Pancreas (tissue), 10 donors: ENCODE results near the gene SCG3. TPM values are rescaled to one million over a fixed set of nuclear protein-coding genes. Genes with fewer than 3 reads are reported as not detected.

Experiments used
- ATAC-seq, 4 donors: fragments of 200-7000 bp; cut with Tn5 transposase; one replicate each; pipeline versions ENCODE4 v1.8.0 to v1.9.1; 2020; ENCODE audit warnings: mild to moderate bottlenecking in 4 of 4, moderate library complexity in 4 of 4
- DNase-seq, 6 donors: peaks; one replicate each; pipeline ENCODE4 v3.0.0-alpha.2; 2020
- FAIRE-seq: peaks from 2 replicates; lab custom pipeline; 2012; peaks lifted over from hg19 to GRCh38; lab: Jason Lieb, UNC
- H3K27ac ChIP-seq, 4 donors: fragments of 200-600 bp; sonication (generic); 1 replicate in 3 of 4; 2 replicates in 1 of 4; pipeline versions ENCODE4 v1.5.0 to v1.8.0; 2020
- H3K27me3 ChIP-seq, 4 donors: fragments of 200-600 bp; one replicate each; pipeline ENCODE4 v1.8.0; 2021
- H3K36me3 ChIP-seq, 3 donors: fragments of 200-600 bp; sonication (generic) in 1 of 3; one replicate each; pipeline versions ENCODE4 v1.5.0 to v1.8.0; 2020 to 2021
- H3K4me1 ChIP-seq, 3 donors: fragments of 200-600 bp; one replicate each; pipeline ENCODE4 v1.8.0; 2021
- H3K4me3 ChIP-seq, 4 donors: fragments of 200-600 bp; sonication (generic) in 2 of 4; one replicate each; pipeline versions ENCODE4 v1.5.0 to v1.8.0; 2020 to 2021
- H3K9me3 ChIP-seq, 4 donors: fragments of 200-600 bp; one replicate each; pipeline ENCODE4 v1.8.0; 2021
- WGBS, 2 donors: extraction: QIAGEN DNeasy Blood & Tissue Kit; methylation state at CpG; one replicate each; pipeline ENCODE4 v1.1.7; 2013; 5-methylcytosine and 5-hydroxymethylcytosine counted together
- intact Hi-C, 3 donors: fragments of 100-400 bp; cut with DNase I; formaldehyde crosslinking; loops; one replicate each; pipeline versions ENCODE4 v1.11.1 to v1.14.2; 2022
- polyA plus RNA-seq, 2 donors: library from polyadenylated mRNA; stranded (reverse); fragments of 200-250 nt; gene quantifications; one replicate each; pipeline ENCODE4 v1.2.3, GENCODE V29; 2013
- total RNA-seq, 6 donors: library from RNA; stranded (reverse); fragmentation: NEBNext Ultra II Directional in 4 of 6; extraction: Animal tissue kit (Norgen Biotek cat#: 25700) in 4 of 6; gene quantifications; one replicate each; pipeline versions ENCODE4 v1.2.1 to v1.2.4, GENCODE V29; 2021 to 2023
- TF ChIP-seq, protein P1 (sequence below), 4 donors: fragments of 200-600 bp; sonication (generic) in 3 of 4; IDR thresholded peaks; one replicate each; pipeline versions ENCODE4 v1.5.0 to v1.8.0; 2021; ENCODE audit warnings: antibody characterized with exemption in 4 of 4
- donor health status: healthy with polysubstance abuse.
- donor health status: DM: no; HTN: no; CAD: no; lungs with moderate emphysema.
- donor health status: DM: no; HTN: no; CAD: no.
- donor health status: control.
- donor health status: control.
- donor health status: Bipolar disorder and iron deficiency.
- donor health status: DM: yes; HTN: yes; CAD: no.
- donor health status: DM: no; HTN: no; CAD: no.
- donor health status: DM: no; HTN: no; CAD: no.
- donor health status: DM: yes; HTN: yes; CAD: no.

Gene SCG3
- total and polyA plus RNA-seq, 8 donors: 2.4 to 67.5 (median 9.6) TPM

DNA sequence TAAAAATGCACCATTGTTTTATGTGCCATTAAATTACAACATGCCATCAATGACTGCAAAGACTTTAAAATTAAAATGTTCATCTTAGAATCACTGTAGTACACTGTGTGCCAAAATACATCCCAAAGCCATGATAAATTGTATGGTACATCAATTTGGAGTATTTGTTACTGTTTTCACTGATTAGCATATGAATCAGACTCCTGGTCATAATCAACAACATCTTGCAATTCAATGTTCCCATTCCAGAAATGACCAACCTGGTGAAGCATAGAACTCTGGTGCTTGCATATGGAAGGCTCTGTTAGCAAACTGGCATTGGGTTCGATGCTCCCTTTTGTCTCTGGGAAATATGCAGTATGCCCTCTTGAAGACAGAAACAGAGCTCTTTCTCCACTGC, 33.6 kb downstream of the SCG3 start:
- Histone ChIP-seq H3K9me3 (no peaks in the 10 kb centered on the region), H3K27ac (no peak overlapping the region), H3K4me3 (no peak overlapping the region), H3K4me1 (no peaks in the 10 kb centered on the region), H3K36me3 (no peaks in the 10 kb centered on the region), H3K27me3 (no peaks in the 10 kb centered on the region)
- DNase-seq (no peak), FAIRE-seq (no peak), ATAC-seq (no peak)
- intact Hi-C loops: no loop called here
- 70 to 91% methylated on average over 1 of the region's 1 CpG for WGBS, 2 donors
- TF ChIP-seq, protein P1, sequence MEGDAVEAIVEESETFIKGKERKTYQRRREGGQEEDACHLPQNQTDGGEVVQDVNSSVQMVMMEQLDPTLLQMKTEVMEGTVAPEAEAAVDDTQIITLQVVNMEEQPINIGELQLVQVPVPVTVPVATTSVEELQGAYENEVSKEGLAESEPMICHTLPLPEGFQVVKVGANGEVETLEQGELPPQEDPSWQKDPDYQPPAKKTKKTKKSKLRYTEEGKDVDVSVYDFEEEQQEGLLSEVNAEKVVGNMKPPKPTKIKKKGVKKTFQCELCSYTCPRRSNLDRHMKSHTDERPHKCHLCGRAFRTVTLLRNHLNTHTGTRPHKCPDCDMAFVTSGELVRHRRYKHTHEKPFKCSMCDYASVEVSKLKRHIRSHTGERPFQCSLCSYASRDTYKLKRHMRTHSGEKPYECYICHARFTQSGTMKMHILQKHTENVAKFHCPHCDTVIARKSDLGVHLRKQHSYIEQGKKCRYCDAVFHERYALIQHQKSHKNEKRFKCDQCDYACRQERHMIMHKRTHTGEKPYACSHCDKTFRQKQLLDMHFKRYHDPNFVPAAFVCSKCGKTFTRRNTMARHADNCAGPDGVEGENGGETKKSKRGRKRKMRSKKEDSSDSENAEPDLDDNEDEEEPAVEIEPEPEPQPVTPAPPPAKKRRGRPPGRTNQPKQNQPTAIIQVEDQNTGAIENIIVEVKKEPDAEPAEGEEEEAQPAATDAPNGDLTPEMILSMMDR (IDR thresholded peaks at IDR 0.05): no peak

DNA sequence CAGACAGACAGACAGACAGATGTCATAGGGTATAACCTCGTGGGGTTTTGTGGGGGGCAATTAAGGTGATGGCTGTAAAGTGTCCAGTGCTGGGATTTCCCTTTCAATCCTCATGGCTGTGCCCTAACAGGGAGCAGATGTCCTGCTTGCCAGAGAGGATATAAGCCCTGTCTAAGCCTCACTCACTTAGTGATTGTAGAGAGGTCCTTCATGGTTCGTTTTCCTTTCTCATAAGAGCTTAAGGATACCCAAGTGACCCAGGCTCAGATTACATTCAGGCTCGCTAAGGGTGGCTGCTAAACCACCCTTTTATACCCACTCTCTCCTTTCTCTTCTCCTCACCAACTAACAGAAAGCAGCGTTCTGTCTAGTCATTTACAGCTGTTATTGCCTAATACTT, 36.9 kb downstream of the SCG3 start:
- Histone ChIP-seq H3K9me3 (no peaks in the 10 kb centered on the region), H3K27me3 (no peaks in the 10 kb centered on the region), H3K4me1 (no peaks in the 10 kb centered on the region), H3K27ac (no peak overlapping the region), H3K4me3 (no peak overlapping the region), H3K36me3 (no peaks in the 10 kb centered on the region)
- intact Hi-C loops: no loop called here
- 61 to 62% methylated on average over 4 of the region's 4 CpGs for WGBS, 2 donors
- TF ChIP-seq, protein P1 (IDR thresholded peaks at IDR 0.05): no peak
- DNase-seq (no peak), ATAC-seq (peak in 2 of 4 donors; percentile 29 to 31), FAIRE-seq (no peak)

DNA sequence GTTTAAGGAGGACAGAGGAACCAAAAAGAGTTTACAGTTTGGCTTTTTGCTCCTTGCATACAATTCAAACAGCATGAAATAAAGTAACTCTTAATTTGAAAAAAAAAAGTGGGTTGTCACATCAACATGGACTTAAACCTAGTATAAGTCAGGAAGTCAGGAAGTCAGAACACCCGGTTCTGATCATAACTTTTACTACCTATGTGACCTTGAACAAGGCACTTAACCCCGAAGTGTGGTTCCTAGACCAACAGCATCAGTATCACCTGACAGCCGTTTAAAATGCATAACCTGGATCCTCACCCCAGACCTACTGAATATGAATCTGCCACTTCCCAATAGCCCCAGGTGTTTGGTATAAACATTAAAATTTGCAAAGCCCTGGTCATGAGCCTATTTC, 37.4 kb downstream of the SCG3 start:
- TF ChIP-seq, protein P1 (IDR thresholded peaks at IDR 0.05): no peak
- Histone ChIP-seq H3K27ac (no peak overlapping the region), H3K4me1 (no peaks in the 10 kb centered on the region), H3K4me3 (no peak overlapping the region), H3K36me3 (no peaks in the 10 kb centered on the region), H3K27me3 (no peaks in the 10 kb centered on the region), H3K9me3 (no peaks in the 10 kb centered on the region)
- WGBS, 2 donors: 30 to 37% methylated on average over 3 of the region's 3 CpGs
- intact Hi-C loops: no loop called here
- FAIRE-seq (no peak), DNase-seq (no peak), ATAC-seq (no peak)

DNA sequence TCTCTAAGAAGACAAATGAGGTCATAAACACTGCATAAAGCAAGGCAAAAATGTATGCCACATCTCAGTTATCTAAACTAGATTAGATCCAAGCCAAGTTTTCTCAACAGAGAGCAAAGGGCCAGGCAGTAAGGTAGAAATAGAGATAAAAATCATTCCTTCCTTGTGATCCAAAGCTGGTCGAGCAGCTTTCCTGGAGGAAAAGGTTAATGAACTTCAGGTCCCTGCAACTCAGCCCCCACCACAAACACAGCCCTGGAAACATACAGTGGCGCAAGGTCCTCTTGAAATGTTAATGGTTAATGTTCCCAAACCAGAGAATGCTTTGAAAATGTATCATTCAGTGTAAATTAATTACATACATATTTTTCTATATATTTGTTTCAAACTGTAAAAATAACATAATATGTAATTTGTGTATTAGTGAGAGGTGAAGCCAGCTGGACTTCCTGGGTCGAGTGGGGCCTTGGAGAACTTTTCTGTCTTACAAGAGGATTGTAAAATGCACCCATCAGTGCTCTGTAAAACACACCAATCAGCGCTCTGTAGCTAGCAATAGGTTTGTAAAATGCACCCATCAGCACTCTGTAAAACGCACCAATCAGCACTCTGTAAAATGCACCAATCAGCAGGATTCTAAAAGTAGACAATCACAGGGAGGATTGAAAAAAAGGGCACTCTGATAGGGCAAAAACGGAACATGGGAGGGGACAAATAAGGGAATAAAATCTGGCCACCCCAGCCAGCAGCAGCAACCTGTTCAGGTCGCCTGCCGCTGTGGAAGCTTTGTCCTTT, 39.1 kb downstream of the SCG3 start:
- DNase-seq (no peak), FAIRE-seq (no peak), ATAC-seq (no peak)
- 70 to 78% methylated on average over 8 of the region's 8 CpGs for WGBS, 2 donors
- no peaks in the 10 kb centered on the region for H3K36me3 ChIP-seq
- TF ChIP-seq, protein P1 (IDR thresholded peaks at IDR 0.05): no peak
- H3K4me3 ChIP-seq: no peak overlapping the region
- H3K4me1 ChIP-seq: peaks cover 0 to 3% (median 0%) of the 10 kb centered on the region in 3 donors
- H3K27me3 ChIP-seq: no peaks in the 10 kb centered on the region
- no peaks in the 10 kb centered on the region for H3K9me3 ChIP-seq
- intact Hi-C loops: no loop called here
- no peak overlapping the region for H3K27ac ChIP-seq
